GM12878 (cell line): ENCODE data around the gene MAST4. TPM values are rescaled to one million over a fixed set of nuclear protein-coding genes. Genes with fewer than 3 reads are reported as not detected.
A peak's percentile ranks its signal among the peaks of the same experiment; 100 is the strongest.

Source experiments
- ATAC-seq: fragments of 200-7000 bp; cut with Tn5 transposase; 3 replicates; pipeline ENCODE4 v1.9.1; 2020; ENCODE audit warnings: mild to moderate bottlenecking, moderate library complexity
- BruUV-seq: library from RNA; stranded (reverse); fragments of 400-500 nt; replicated peaks from 2 replicates; lab custom pipeline; 2021; lab: Mats Ljungman, UMichigan
- CTCF ChIA-PET: fragments of 300-600 bp; sonication (Branson Sonifier 250); formaldehyde crosslinking; extraction: SDS; loops from one replicate; lab custom pipeline; 2021; ENCODE audit warnings: inconsistent platforms; lab: Yijun Ruan, JAX
- POLR2A ChIA-PET: fragments of 350-600 bp; formaldehyde crosslinking; extraction: SDS; loops from one replicate; lab custom pipeline; 2021; ENCODE audit warnings: inconsistent platforms; lab: Charles Lee
- RAD21 ChIA-PET: fragments of 300-600 bp; sonication (Branson Sonifier 250); formaldehyde crosslinking; loops from one replicate; lab custom pipeline; 2023; ENCODE audit warnings: antibody characterized with exemption; ENCODE audit not compliant: unreplicated experiment; lab: Charles Lee
- SMC1A ChIA-PET: fragments of 300-600 bp; sonication (Branson Sonifier 250); formaldehyde crosslinking; loops from one replicate; lab custom pipeline; 2023; ENCODE audit not compliant: unreplicated experiment, uncharacterized antibody; lab: Charles Lee
- DNase-seq: peaks from one replicate; pipeline ENCODE4 v3.0.0-alpha.2; 2011; ENCODE audit warnings: low read depth, low spot score
- FAIRE-seq: peaks from 3 replicates; lab custom pipeline; 2011; peaks lifted over from hg19 to GRCh38; lab: Jason Lieb, UNC
- H2AFZ ChIP-seq: 2 replicates; pipeline ENCODE4 v1.6.0; 2011; ENCODE audit warnings: low read depth, low read length, control low read depth; ENCODE audit not compliant: control insufficient read depth
- H3K27ac ChIP-seq: 2 replicates; pipeline ENCODE4 v1.5.1; 2011; ENCODE audit warnings: control low read depth; ENCODE audit not compliant: control insufficient read depth, insufficient read depth
- H3K27me3 ChIP-seq, 2 experiments: replicated peaks in 1 of 2; 2 replicates each; pipeline versions ENCODE4 v1.6.0 to v1.6.1; 2011; ENCODE audit warnings: low read length in 1 of 2; ENCODE audit not compliant: control insufficient read depth in 2 of 2, insufficient read depth in 2 of 2
- H3K36me3 ChIP-seq, 2 experiments: 2 replicates each; pipeline ENCODE4 v1.5.1; 2011; ENCODE audit warnings: low read length in 1 of 2; ENCODE audit not compliant: control insufficient read depth in 2 of 2, insufficient read depth in 2 of 2
- H3K4me1 ChIP-seq: 2 replicates; pipeline ENCODE4 v1.6.1; 2011; ENCODE audit warnings: mild to moderate bottlenecking, low read length, moderate library complexity, mixed read lengths; ENCODE audit not compliant: control insufficient read depth, insufficient read depth
- H3K4me2 ChIP-seq: 2 replicates; pipeline ENCODE4 v1.6.0; 2011; ENCODE audit warnings: control low read depth; ENCODE audit not compliant: control insufficient read depth, insufficient read depth
- H3K4me3 ChIP-seq: fragments of 200-600 bp; sonication (generic); 2 replicates; pipeline ENCODE4 v1.5.1; 2016
- H3K79me2 ChIP-seq: 2 replicates; pipeline ENCODE4 v1.6.0; 2011; ENCODE audit warnings: low read length; ENCODE audit not compliant: control insufficient read depth, insufficient read depth
- H3K9ac ChIP-seq: 2 replicates; pipeline ENCODE4 v1.8.0; 2011; ENCODE audit warnings: low read length, control low read depth, mixed read lengths; ENCODE audit not compliant: control insufficient read depth, insufficient read depth
- H3K9me3 ChIP-seq: replicated peaks from 3 replicates; pipeline ENCODE4 v1.5.1; 2011; ENCODE audit warnings: mild to moderate bottlenecking, low read length; ENCODE audit not compliant: control insufficient read depth, insufficient read depth
- H4K20me1 ChIP-seq: 2 replicates; pipeline ENCODE4 v1.6.0; 2011; ENCODE audit not compliant: control insufficient read depth, insufficient read depth
- ATF7 ChIP-seq: fragments of 450-650 bp; IDR thresholded peaks from 2 replicates; pipeline ENCODE4 v1.6.1; 2016; ENCODE audit warnings: low read depth, mild to moderate bottlenecking
- CBFB ChIP-seq: IDR thresholded peaks from 2 replicates; pipeline ENCODE4 v1.6.1; 2016; ENCODE audit warnings: antibody characterized with exemption, low read depth
- E2F8 ChIP-seq: fragments of 450-650 bp; IDR thresholded peaks from 2 replicates; pipeline ENCODE4 v1.6.1; 2018; ENCODE audit warnings: mild to moderate bottlenecking, low read depth, moderate library complexity; ENCODE audit not compliant: partially characterized antibody
- EZH2 ChIP-seq: IDR thresholded peaks from 2 replicates; pipeline ENCODE4 v1.6.1; 2012; ENCODE audit warnings: low read depth, mild to moderate bottlenecking, control low read depth, inconsistent platforms, low read length, borderline replicate concordance; ENCODE audit not compliant: control insufficient read depth
- IKZF2 ChIP-seq, 2 experiments: fragments of 450-650 bp; IDR thresholded peaks; 2 replicates each; pipeline ENCODE4 v1.6.1; 2017; ENCODE audit warnings: mild to moderate bottlenecking in 2 of 2, moderate library complexity in 2 of 2
- JUNB ChIP-seq: IDR thresholded peaks from 2 replicates; pipeline ENCODE4 v1.6.1; 2016; ENCODE audit warnings: antibody characterized with exemption, mild to moderate bottlenecking
- MEF2A ChIP-seq: IDR thresholded peaks from 2 replicates; pipeline ENCODE4 v1.6.1; 2011; ENCODE audit warnings: low read depth, mild to moderate bottlenecking, low read length, moderate library complexity; ENCODE audit not compliant: insufficient read depth
- NR2F1 ChIP-seq: fragments of 450-650 bp; conservative IDR thresholded peaks from 2 replicates; pipeline ENCODE4 v1.6.1; 2017; ENCODE audit warnings: mild to moderate bottlenecking
- PML ChIP-seq: IDR thresholded peaks from 2 replicates; pipeline ENCODE4 v1.6.1; 2012; ENCODE audit warnings: low read length, inconsistent platforms
- RUNX3 ChIP-seq: IDR thresholded peaks from 2 replicates; pipeline ENCODE4 v1.6.1; 2012; ENCODE audit warnings: low read length, inconsistent platforms
- SIX5 ChIP-seq: IDR thresholded peaks from 2 replicates; pipeline ENCODE4 v1.6.1; 2011; ENCODE audit warnings: mild to moderate bottlenecking, low read depth, low read length, moderate library complexity; ENCODE audit not compliant: severe bottlenecking
- SMAD5 ChIP-seq: IDR thresholded peaks from 2 replicates; pipeline ENCODE4 v1.6.1; 2016; ENCODE audit warnings: antibody characterized with exemption, low read depth
- ZNF687 ChIP-seq: fragments of 450-650 bp; IDR thresholded peaks from 2 replicates; pipeline ENCODE4 v1.6.1; 2017; ENCODE audit warnings: mild to moderate bottlenecking, moderate library complexity
- in situ Hi-C: fragments of 300-500 bp; cut with MboI; formaldehyde crosslinking; loops from 9 replicates; pipeline ENCODE4 v1.14.3; 2018; ENCODE audit warnings: mixed read lengths
- intact Hi-C: fragments of 100-400 bp; cut with micrococcal nuclease; formaldehyde crosslinking; loops from one replicate; pipeline ENCODE4 v1.14.2; 2022; ENCODE audit not compliant: unreplicated experiment
- polyA plus RNA-seq, 11 experiments: library from polyadenylated mRNA; depleted of rRNA in 4 of 11; unstranded in 6 of 11; stranded (reverse) in 5 of 11; fragments of >200 nt; fragmentation: Nextera tagmentation in 4 of 11; fragmentation: Illumina TruSeq in 1 of 11; extraction: Ambion mirVana in 4 of 11; extraction: Trizol in 1 of 11; gene quantifications; 1 replicate in 1 of 11; 2 replicates in 10 of 11; pipeline versions ENCODE4 v1.2.1 to v1.2.3, GENCODE V29; 2011 to 2016; ENCODE audit warnings: inconsistent platforms in 2 of 11, missing spikeins in 2 of 11, low read depth in 1 of 11
- total RNA-seq, 4 experiments: library from RNA; depleted of rRNA in 3 of 4; stranded (reverse); fragments of >200 nt in 3 of 4; fragmentation: Illumina TruSeq in 1 of 4; extraction: Trizol in 1 of 4; gene quantifications; 2 replicates each; pipeline versions ENCODE4 v1.2.1 to v1.2.3, GENCODE V29; 2013 to 2021

MAST4 gene
- total and polyA plus RNA-seq, 10 of the 15 experiments (the other 5 are each of a cell fraction or from before 2014, with no cell fraction given): 0.02 to 1.6 (median 0.29) TPM; not detected in 1

GRCh38 chr5:66608501-66608900 is 12.3 kb downstream of the MAST4 start (continued):
- TF ChIP-seq NR2F1 (no peak), MEF2A (no peak)
- TF ChIP-seq, all 136 proteins: peak for 0

GRCh38 chr5:66609615-66610014 is 13.4 kb downstream of the MAST4 start:
- no TSS peak for BruUV-seq
- no peaks in the 10 kb centered on the region for H3K27me3 ChIP-seq
- no peak overlapping the region for H2AFZ ChIP-seq
- no peak overlapping the region for H3K9ac ChIP-seq
- no peaks in the 10 kb centered on the region for H3K36me3 ChIP-seq
- H4K20me1 ChIP-seq: no peaks in the 10 kb centered on the region
- intact Hi-C loops (no loop called here), in situ Hi-C loops (no loop called here)
- peaks cover 4% of the 10 kb centered on the region for H3K4me1 ChIP-seq
- no peaks in the 10 kb centered on the region for H3K79me2 ChIP-seq
- TF ChIP-seq E2F8: no peak
- no peak for TF ChIP-seq CBFB
- TF ChIP-seq SMAD5: no peak
- TF ChIP-seq RUNX3: 0 out of 2 replicates have a peak, but pooled peaks have one; percentile 7
- TF ChIP-seq ZNF687: no peak
- TF ChIP-seq EZH2: no peak
- no peak for TF ChIP-seq PML
- 0 out of 2 replicates have a peak, but pooled peaks have one; percentile 13 for TF ChIP-seq JUNB
- no peak for TF ChIP-seq SIX5
- TF ChIP-seq IKZF2 (IDR thresholded peaks at IDR 0.05): no peak
- TF ChIP-seq ATF7: no peak
- RAD21 ChIA-PET: no interaction called here
- H3K27ac ChIP-seq: no peak overlapping the region
- FAIRE-seq: no peak
- no peak for DNase-seq
- no peaks in the 10 kb centered on the region for H3K9me3 ChIP-seq
- POLR2A ChIA-PET: no interaction called here
- SMC1A ChIA-PET: no interaction called here
- H3K4me2 ChIP-seq: no peak overlapping the region
- H3K4me3 ChIP-seq: no peak overlapping the region
- CTCF ChIA-PET: no interaction called here
- ATAC-seq: peak; percentile 69
